GM12864 (cell line): Measurements from ENCODE around the gene MRC2.
A peak's percentile ranks its signal among the peaks of the same experiment; 100 is the strongest.
"Not testable (repeated sequence)": the region's sequence is repeated elsewhere in the genome, so short reads cannot be mapped to it uniquely, and the experiment has no call there.

Experiments used
- DNase-seq: peaks from one replicate; pipeline ENCODE4 v3.0.0-alpha.2; 2011; ENCODE audit warnings: low read depth
- H3K4me3 ChIP-seq: 2 replicates; pipeline ENCODE4 v1.5.1; 2011; ENCODE audit warnings: mild to moderate bottlenecking, low read depth, low read length, control low read depth
- TF ChIP-seq, protein P1 (sequence below): IDR thresholded peaks from 2 replicates; pipeline ENCODE4 v1.5.1; 2011; ENCODE audit warnings: low read depth, mild to moderate bottlenecking, moderate library complexity, low read length, control low read depth, inconsistent platforms; ENCODE audit errors: missing control alignments

MRC2 gene

GRCh38 chr17:62588109-62588508 is 39.4 kb upstream of the MRC2 start:
- TF ChIP-seq, protein P1, sequence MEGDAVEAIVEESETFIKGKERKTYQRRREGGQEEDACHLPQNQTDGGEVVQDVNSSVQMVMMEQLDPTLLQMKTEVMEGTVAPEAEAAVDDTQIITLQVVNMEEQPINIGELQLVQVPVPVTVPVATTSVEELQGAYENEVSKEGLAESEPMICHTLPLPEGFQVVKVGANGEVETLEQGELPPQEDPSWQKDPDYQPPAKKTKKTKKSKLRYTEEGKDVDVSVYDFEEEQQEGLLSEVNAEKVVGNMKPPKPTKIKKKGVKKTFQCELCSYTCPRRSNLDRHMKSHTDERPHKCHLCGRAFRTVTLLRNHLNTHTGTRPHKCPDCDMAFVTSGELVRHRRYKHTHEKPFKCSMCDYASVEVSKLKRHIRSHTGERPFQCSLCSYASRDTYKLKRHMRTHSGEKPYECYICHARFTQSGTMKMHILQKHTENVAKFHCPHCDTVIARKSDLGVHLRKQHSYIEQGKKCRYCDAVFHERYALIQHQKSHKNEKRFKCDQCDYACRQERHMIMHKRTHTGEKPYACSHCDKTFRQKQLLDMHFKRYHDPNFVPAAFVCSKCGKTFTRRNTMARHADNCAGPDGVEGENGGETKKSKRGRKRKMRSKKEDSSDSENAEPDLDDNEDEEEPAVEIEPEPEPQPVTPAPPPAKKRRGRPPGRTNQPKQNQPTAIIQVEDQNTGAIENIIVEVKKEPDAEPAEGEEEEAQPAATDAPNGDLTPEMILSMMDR, result no peak
- no peak for DNase-seq
- no peak overlapping the region for H3K4me3 ChIP-seq

DNA sequence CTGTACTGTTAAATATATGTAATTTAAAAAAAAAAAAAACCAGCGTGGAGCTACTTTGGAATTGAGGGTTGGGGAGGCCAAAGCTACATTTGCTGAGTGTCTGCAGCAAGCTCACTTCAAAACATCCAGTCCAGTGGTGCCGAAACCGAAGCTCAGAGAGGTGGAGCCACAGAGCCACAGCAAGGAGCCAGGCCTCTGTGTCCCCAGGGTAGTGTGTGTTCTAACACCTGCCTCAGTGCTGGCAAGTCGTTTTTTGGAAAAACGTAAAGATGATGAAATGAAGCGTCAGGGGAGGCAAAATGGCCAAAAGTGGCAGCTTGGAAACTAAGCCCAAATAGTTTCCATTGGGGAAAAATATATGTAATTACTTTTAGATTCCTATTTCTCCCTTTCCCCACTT is 36.1 kb upstream of the MRC2 start:
- no peak for DNase-seq
- H3K4me3 ChIP-seq, result no peak overlapping the region
- TF ChIP-seq, protein P1, result no peak

DNA sequence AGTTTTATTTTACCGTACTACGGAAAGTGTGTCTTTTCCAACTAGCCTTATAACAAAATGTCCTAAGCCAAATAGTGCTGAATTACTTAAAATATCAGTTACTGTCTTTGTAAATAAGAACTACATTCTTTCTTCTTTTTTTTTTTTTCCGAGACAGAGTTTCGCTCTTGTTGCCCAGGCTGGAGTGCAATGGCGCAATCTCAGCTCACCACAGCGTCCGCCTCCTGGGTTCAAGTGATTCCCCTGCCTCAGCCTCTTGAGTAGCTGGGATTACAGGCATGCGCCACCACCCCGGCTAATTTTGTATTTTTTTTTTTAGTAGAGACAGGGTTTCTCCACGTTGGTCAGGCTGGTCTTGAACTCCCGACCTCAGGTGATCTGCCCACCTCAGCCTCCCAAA is 35.6 kb upstream of the MRC2 start:
- not testable (repeated sequence) for H3K4me3 ChIP-seq, DNase-seq

GRCh38 chr17:62592341-62593099 is 35.0 kb upstream of the MRC2 start:
- no peak overlapping the region for H3K4me3 ChIP-seq
- DNase-seq, result no peak
- TF ChIP-seq, protein P1, result peak; percentile 7

GRCh38 chr17:62595484-62595883 is 32.0 kb upstream of the MRC2 start:
- no peak for DNase-seq
- no peak overlapping the region for H3K4me3 ChIP-seq
- TF ChIP-seq, protein P1, result no peak

- H3K4me3 ChIP-seq, result no peak overlapping the region
- TF ChIP-seq, protein P1, result no peak
- no peak for DNase-seq
Observed at GRCh38 chr17:62596662-62597061, 30.8 kb upstream of the MRC2 start.

DNA sequence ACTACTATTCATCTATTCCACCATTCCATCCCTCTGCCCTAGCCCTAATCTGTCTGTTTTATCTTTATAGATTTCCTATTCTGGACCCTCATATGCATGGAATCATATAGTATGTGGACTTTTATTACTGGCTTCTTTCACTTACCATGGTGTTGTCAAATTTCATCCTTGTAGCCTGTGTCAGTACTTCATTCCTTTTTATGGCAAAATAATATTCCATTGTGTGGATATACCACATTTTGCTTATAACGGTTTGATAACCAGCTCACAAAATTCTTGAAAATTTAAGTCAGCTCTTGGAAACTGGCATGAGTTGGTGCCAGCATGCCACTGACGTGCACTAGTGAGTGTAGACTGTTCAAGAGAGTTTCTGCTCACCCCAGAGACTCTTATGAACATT is 30.3 kb upstream of the MRC2 start:
- no peak for DNase-seq
- no peak overlapping the region for H3K4me3 ChIP-seq
- TF ChIP-seq, protein P1, result no peak

GRCh38 chr17:62597920-62598319 is 29.6 kb upstream of the MRC2 start:
- no peak for DNase-seq
- H3K4me3 ChIP-seq, result no peak overlapping the region
- TF ChIP-seq, protein P1, result no peak
